ENCODE results near the gene AWAT2. TPM values are rescaled to one million over a fixed set of nuclear protein-coding genes. Genes with fewer than 3 reads are reported as not detected.

AWAT2 gene
- total RNA-seq, 1 donor from 2014 or later: not detected

DNA sequence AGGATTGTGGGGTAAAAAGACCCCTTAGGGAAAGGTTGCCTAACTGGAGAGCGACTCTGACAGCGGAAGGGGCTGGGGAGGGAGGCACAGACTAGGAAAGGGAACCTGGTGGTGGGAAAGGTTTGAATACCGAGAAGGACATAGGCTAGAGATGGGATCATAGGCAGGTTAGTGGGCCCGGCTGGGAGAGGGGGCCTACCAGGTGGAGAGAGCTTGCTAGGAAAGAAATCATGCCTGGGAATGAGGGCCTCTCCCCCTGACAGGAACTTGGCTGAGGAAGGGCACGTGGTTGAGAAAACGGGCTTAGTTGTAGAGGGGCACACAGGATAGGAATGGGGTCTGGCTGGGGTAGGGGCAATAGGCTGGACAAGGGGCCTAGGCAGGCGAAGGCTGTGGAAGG, 16.9 kb upstream of the AWAT2 start:
- peaks cover 2% of the 10 kb centered on the region for H3K27me3 Mint-ChIP-seq (ENCODE audit: unreplicated experiment)
- H3K4me3 Mint-ChIP-seq (ENCODE audit: unreplicated experiment): no peak overlapping the region
- H3K27ac Mint-ChIP-seq (ENCODE audit: unreplicated experiment): no peak overlapping the region
- no peaks in the 10 kb centered on the region for H3K36me3 Mint-ChIP-seq (ENCODE audit: unreplicated experiment)
- no peak for DNase-seq
- H3K4me1 Mint-ChIP-seq (ENCODE audit: low read depth, unreplicated experiment): no peaks in the 10 kb centered on the region
- TF ChIP-seq, protein P1, sequence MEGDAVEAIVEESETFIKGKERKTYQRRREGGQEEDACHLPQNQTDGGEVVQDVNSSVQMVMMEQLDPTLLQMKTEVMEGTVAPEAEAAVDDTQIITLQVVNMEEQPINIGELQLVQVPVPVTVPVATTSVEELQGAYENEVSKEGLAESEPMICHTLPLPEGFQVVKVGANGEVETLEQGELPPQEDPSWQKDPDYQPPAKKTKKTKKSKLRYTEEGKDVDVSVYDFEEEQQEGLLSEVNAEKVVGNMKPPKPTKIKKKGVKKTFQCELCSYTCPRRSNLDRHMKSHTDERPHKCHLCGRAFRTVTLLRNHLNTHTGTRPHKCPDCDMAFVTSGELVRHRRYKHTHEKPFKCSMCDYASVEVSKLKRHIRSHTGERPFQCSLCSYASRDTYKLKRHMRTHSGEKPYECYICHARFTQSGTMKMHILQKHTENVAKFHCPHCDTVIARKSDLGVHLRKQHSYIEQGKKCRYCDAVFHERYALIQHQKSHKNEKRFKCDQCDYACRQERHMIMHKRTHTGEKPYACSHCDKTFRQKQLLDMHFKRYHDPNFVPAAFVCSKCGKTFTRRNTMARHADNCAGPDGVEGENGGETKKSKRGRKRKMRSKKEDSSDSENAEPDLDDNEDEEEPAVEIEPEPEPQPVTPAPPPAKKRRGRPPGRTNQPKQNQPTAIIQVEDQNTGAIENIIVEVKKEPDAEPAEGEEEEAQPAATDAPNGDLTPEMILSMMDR (IDR thresholded peaks at IDR 0.05; ENCODE audit: partially characterized antibody, unreplicated experiment): no peak
- no peaks in the 10 kb centered on the region for H3K9me3 Mint-ChIP-seq (ENCODE audit: unreplicated experiment)

DNA sequence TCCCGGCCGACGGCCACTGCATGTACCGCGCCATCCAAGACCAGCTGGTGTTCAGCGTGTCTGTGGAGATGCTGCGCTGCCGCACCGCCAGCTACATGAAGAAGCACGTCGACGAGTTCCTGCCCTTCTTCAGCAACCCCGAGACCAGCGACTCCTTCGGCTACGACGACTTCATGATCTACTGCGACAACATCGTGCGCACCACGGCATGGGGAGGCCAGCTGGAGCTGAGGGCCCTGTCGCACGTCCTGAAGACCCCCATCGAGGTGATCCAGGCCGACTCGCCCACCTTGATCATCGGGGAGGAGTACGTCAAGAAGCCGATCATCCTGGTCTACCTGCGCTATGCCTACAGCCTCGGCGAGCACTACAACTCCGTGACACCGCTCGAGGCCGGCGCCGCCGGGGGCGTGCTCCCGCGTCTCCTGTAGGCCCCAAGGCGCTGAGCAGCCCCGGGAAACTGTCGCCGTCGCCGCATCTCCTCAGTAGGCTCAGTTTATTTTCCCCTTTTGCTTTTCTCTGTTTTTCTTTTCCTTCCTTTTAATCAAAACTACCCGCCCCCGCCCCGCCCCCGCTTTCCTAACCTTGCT, 13.3 kb upstream of the AWAT2 start:
- H3K27ac Mint-ChIP-seq (ENCODE audit: unreplicated experiment): no peak overlapping the region
- TF ChIP-seq, protein P1 (IDR thresholded peaks at IDR 0.05; ENCODE audit: partially characterized antibody, unreplicated experiment): no peak
- DNase-seq: no peak
- H3K4me3 Mint-ChIP-seq (ENCODE audit: unreplicated experiment): no peak overlapping the region
- H3K36me3 Mint-ChIP-seq (ENCODE audit: unreplicated experiment): no peaks in the 10 kb centered on the region
- no peaks in the 10 kb centered on the region for H3K9me3 Mint-ChIP-seq (ENCODE audit: unreplicated experiment)
- peaks cover 2% of the 10 kb centered on the region for H3K27me3 Mint-ChIP-seq (ENCODE audit: unreplicated experiment)
- H3K4me1 Mint-ChIP-seq (ENCODE audit: low read depth, unreplicated experiment): no peaks in the 10 kb centered on the region

DNA sequence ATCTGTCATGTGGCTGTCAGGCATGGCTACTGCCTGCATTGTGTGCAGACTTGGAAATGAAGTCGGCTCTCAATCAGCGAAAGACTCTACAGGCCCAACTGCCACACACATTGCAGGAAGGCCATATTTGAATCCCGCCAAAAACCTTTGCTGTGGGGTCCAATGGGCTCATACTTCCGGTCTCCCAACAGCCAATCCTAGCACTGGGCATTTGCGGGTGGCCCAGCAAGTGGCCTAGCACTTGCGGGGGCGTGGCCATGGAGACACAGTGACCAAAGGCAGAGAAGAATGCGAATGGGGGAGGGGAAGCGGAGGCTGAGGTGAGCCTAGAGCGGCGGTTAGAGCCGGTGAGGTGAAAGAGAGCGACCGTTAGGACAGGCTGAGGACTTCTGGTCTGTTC, 12.3 kb upstream of the AWAT2 start, which contains the start of gene OTUD6A:
OTUD6A (plus strand) TSS at position 382 of the 400 bp plus-strand sequence. CDS start 68 bp downstream, outside the sequence.
- no peak for DNase-seq
- H3K27ac Mint-ChIP-seq (ENCODE audit: unreplicated experiment): no peak within 1 kb of the TSS
- TF ChIP-seq, protein P1 (IDR thresholded peaks at IDR 0.05; ENCODE audit: partially characterized antibody, unreplicated experiment): no peak
- H3K36me3 Mint-ChIP-seq (ENCODE audit: unreplicated experiment): no peaks in the 10 kb centered on the region
- H3K27me3 Mint-ChIP-seq (ENCODE audit: unreplicated experiment): no peaks in the 10 kb centered on the region
- no peak within 1 kb of the TSS for H3K4me3 Mint-ChIP-seq (ENCODE audit: unreplicated experiment)
- no peaks in the 10 kb centered on the region for H3K4me1 Mint-ChIP-seq (ENCODE audit: low read depth, unreplicated experiment)
- H3K9me3 Mint-ChIP-seq (ENCODE audit: unreplicated experiment): no peaks in the 10 kb centered on the region

DNA sequence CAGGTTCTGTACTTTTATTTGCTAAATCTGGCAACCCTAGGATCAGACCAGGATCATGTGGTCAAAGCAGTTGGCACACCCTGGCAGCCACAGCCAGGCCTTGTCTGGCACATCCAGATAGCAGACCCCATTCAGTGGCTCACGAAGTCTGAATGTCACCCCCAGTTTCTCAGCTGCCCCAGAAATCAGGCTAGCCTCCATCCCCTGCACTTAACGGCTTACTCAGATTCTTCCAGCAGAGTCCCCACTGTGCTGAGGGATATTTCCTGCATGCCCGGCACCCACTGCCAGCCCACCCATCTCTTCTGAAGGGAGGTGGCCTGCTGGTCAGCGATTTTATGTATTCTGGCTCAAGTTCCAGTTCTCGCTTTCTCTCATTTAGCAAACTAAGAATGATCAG, 4.7 kb upstream of the AWAT2 start:
- TF ChIP-seq, protein P1 (IDR thresholded peaks at IDR 0.05; ENCODE audit: partially characterized antibody, unreplicated experiment): no peak
- DNase-seq: no peak
- no peak overlapping the region for H3K4me3 Mint-ChIP-seq (ENCODE audit: unreplicated experiment)
- no peaks in the 10 kb centered on the region for H3K36me3 Mint-ChIP-seq (ENCODE audit: unreplicated experiment)
- H3K27ac Mint-ChIP-seq (ENCODE audit: unreplicated experiment): no peak overlapping the region
- H3K27me3 Mint-ChIP-seq (ENCODE audit: unreplicated experiment): no peaks in the 10 kb centered on the region
- H3K9me3 Mint-ChIP-seq (ENCODE audit: unreplicated experiment): no peaks in the 10 kb centered on the region
- H3K4me1 Mint-ChIP-seq (ENCODE audit: low read depth, unreplicated experiment): no peaks in the 10 kb centered on the region

DNA sequence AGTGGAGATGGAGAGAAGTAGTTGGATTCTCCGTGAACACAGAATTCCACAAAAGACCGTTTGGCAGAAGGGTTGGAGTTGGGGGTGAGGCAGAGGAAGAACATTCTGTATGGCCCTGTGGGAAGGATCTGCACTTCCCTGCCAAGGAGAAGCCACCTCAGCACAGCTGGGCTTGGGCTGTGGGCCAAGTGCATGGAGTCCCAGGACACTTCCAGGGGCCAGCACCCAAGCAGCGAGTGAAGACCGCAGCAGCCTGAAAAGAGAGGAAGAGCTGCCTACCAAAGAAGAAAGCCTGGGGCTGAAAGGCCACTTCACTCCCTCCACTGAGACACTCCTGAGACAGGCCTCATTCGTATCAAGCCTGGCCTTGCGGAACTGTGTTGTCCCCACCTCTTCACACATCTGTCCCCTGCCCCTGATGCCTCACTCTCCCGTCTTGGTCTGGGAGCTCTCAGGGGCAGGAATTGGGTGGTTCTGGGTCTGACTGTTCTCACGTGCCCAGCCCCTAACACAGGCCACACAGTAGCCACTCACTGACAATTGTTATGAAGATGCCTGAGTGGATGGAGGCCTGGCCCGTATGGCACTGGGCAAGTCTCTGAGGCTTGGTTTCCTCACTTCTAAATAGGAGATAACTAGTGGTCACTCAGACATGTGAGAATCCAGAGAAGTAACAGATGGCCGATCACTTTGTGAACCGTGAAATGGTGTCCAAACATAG, 3.3 kb upstream of the AWAT2 start:
- no peak for DNase-seq
- TF ChIP-seq, protein P1 (IDR thresholded peaks at IDR 0.05; ENCODE audit: partially characterized antibody, unreplicated experiment): no peak
- Mint-ChIP-seq H3K4me3 (ENCODE audit: unreplicated experiment) (no peak overlapping the region), H3K27me3 (ENCODE audit: unreplicated experiment) (peaks cover 1% of the 10 kb centered on the region), H3K9me3 (ENCODE audit: unreplicated experiment) (no peaks in the 10 kb centered on the region), H3K27ac (ENCODE audit: unreplicated experiment) (no peak overlapping the region), H3K4me1 (ENCODE audit: low read depth, unreplicated experiment) (no peaks in the 10 kb centered on the region), H3K36me3 (ENCODE audit: unreplicated experiment) (no peaks in the 10 kb centered on the region)

All from glutamatergic neuron (in vitro differentiated cells).